ENCODE results near the gene C12orf76. TPM values are rescaled to one million over a fixed set of nuclear protein-coding genes. Genes with fewer than 3 reads are reported as not detected.

Gene C12orf76
- total and polyA plus RNA-seq, 10 of the 15 experiments (the other 5 are each of a cell fraction or from before 2014, with no cell fraction given), result 3.6 to 20.4 (median 10.7) TPM

DNA sequence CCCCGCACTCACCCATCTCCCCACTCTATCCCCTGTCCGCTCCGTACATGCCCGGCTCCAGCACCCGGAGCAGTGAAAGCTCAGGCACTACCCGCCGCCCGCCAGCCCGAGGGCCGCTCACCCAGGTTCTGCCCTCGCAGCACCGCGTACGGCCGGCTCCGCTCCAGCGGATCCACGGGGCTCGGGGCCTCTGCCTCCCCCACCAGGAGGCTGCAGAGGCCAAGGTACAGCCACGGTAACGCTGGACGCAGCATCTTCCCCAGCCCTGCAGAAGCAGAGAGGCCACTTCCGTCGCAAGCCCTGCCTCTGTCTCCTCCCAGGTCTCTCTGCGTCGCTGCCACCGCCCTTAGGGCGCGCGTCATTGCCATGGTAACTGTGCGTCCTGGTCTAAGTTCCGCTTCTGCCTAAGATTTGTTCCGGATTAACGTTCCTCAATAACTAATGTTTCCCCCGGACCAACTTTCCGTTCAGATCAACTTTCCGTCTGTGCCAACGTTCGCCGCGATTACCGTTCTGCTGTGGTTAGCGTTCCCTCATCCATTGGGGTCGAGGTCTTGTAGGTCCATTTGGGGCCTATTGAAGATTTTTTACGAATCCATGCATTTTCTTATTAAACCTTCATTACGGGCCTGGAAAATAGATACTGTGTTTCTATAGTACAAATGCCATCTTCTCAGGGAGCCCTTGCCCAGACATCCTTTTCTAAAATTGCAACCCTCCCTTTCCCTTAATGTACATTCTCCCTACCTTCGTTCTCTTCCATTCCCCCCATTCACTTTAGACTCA lies at the start of gene C12orf76 (continued):
- TF ChIP-seq, protein P1, sequence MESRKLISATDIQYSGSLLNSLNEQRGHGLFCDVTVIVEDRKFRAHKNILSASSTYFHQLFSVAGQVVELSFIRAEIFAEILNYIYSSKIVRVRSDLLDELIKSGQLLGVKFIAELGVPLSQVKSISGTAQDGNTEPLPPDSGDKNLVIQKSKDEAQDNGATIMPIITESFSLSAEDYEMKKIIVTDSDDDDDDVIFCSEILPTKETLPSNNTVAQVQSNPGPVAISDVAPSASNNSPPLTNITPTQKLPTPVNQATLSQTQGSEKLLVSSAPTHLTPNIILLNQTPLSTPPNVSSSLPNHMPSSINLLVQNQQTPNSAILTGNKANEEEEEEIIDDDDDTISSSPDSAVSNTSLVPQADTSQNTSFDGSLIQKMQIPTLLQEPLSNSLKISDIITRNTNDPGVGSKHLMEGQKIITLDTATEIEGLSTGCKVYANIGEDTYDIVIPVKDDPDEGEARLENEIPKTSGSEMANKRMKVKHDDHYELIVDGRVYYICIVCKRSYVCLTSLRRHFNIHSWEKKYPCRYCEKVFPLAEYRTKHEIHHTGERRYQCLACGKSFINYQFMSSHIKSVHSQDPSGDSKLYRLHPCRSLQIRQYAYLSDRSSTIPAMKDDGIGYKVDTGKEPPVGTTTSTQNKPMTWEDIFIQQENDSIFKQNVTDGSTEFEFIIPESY (IDR thresholded peaks at IDR 0.05), result no peak
- TF ChIP-seq, protein P2, sequence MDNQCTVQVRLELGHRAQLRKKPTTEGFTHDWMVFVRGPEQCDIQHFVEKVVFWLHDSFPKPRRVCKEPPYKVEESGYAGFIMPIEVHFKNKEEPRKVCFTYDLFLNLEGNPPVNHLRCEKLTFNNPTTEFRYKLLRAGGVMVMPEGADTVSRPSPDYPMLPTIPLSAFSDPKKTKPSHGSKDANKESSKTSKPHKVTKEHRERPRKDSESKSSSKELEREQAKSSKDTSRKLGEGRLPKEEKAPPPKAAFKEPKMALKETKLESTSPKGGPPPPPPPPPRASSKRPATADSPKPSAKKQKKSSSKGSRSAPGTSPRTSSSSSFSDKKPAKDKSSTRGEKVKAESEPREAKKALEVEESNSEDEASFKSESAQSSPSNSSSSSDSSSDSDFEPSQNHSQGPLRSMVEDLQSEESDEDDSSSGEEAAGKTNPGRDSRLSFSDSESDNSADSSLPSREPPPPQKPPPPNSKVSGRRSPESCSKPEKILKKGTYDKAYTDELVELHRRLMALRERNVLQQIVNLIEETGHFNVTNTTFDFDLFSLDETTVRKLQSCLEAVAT (IDR thresholded peaks at IDR 0.05), result peak; percentile 84
- TF ChIP-seq NRF1 (conservative IDR thresholded peaks at IDR 0.05; ENCODE audit: low read depth, low read length), result no peak
- TF ChIP-seq POLR2AphosphoS5 (IDR thresholded peaks at IDR 0.05; ENCODE audit: low read length), result peak; percentile 70; the same call in 1 of the 2 replicates
- TF ChIP-seq, protein P3, sequence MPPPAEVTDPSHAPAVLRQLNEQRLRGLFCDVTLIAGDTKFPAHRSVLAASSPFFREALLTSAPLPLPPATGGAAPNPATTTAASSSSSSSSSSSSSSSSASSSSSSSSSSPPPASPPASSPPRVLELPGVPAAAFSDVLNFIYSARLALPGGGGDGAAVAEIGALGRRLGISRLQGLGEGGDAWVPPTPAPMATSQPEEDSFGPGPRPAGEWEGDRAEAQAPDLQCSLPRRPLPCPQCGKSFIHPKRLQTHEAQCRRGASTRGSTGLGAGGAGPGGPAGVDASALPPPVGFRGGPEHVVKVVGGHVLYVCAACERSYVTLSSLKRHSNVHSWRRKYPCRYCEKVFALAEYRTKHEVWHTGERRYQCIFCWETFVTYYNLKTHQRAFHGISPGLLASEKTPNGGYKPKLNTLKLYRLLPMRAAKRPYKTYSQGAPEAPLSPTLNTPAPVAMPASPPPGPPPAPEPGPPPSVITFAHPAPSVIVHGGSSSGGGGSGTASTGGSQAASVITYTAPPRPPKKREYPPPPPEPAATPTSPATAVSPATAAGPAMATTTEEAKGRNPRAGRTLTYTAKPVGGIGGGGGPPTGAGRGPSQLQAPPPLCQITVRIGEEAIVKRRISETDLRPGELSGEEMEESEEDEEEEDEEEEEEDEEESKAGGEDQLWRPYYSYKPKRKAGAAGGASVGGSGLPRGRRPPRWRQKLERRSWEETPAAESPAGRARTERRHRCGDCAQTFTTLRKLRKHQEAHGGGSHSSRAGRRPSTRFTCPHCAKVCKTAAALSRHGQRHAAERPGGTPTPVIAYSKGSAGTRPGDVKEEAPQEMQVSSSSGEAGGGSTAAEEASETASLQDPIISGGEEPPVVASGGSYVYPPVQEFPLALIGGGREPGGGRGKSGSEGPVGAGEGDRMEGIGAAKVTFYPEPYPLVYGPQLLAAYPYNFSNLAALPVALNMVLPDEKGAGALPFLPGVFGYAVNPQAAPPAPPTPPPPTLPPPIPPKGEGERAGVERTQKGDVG (CRISPR knock-in tag; IDR thresholded peaks at IDR 0.05), result no peak
- peak; percentile 93 for TF ChIP-seq RUNX3 (IDR thresholded peaks at IDR 0.05; ENCODE audit: low read length)
- no peak for TF ChIP-seq TCF7 (IDR thresholded peaks at IDR 0.05; ENCODE audit: borderline replicate concordance)
- peak; percentile 67 for TF ChIP-seq YY1 (IDR thresholded peaks at IDR 0.05; ENCODE audit: low read depth, low read length)
- 0 out of 2 replicates have a peak, but pooled peaks have one; percentile 13 for TF ChIP-seq TARDBP (IDR thresholded peaks at IDR 0.05; ENCODE audit: borderline replicate concordance)
- TF ChIP-seq SREBF1 (IDR thresholded peaks at IDR 0.05; ENCODE audit: low read length), result no peak
- TF ChIP-seq, protein P4, sequence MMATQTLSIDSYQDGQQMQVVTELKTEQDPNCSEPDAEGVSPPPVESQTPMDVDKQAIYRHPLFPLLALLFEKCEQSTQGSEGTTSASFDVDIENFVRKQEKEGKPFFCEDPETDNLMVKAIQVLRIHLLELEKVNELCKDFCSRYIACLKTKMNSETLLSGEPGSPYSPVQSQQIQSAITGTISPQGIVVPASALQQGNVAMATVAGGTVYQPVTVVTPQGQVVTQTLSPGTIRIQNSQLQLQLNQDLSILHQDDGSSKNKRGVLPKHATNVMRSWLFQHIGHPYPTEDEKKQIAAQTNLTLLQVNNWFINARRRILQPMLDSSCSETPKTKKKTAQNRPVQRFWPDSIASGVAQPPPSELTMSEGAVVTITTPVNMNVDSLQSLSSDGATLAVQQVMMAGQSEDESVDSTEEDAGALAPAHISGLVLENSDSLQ (IDR thresholded peaks at IDR 0.05), result peak; percentile 48; the same call in 1 of the 2 replicates
- TF ChIP-seq CBFB (IDR thresholded peaks at IDR 0.05; ENCODE audit: low read depth), result peak; percentile 66
- TF ChIP-seq ZNF622 (IDR thresholded peaks at IDR 0.05), result no peak
- TF ChIP-seq, protein P5, sequence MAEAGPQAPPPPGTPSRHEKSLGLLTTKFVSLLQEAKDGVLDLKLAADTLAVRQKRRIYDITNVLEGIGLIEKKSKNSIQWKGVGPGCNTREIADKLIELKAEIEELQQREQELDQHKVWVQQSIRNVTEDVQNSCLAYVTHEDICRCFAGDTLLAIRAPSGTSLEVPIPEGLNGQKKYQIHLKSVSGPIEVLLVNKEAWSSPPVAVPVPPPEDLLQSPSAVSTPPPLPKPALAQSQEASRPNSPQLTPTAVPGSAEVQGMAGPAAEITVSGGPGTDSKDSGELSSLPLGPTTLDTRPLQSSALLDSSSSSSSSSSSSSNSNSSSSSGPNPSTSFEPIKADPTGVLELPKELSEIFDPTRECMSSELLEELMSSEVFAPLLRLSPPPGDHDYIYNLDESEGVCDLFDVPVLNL (IDR thresholded peaks at IDR 0.05; ENCODE audit: low read depth, low read length), result no peak
- TF ChIP-seq RB1 (IDR thresholded peaks at IDR 0.05; ENCODE audit: borderline replicate concordance), result peak; percentile 38; the same call in 1 of the 2 replicates
- TF ChIP-seq RELA (IDR thresholded peaks at IDR 0.05; ENCODE audit: borderline replicate concordance, partially characterized antibody), result peak; percentile 62
- peak; percentile 68; the same call in 1 of the 2 replicates for TF ChIP-seq ZSCAN29 (IDR thresholded peaks at IDR 0.05)
- peak; percentile 85; the same call in 1 of the 2 replicates for TF ChIP-seq CREB1 (IDR thresholded peaks at IDR 0.05; ENCODE audit: low read depth)
- TF ChIP-seq, protein P6, sequence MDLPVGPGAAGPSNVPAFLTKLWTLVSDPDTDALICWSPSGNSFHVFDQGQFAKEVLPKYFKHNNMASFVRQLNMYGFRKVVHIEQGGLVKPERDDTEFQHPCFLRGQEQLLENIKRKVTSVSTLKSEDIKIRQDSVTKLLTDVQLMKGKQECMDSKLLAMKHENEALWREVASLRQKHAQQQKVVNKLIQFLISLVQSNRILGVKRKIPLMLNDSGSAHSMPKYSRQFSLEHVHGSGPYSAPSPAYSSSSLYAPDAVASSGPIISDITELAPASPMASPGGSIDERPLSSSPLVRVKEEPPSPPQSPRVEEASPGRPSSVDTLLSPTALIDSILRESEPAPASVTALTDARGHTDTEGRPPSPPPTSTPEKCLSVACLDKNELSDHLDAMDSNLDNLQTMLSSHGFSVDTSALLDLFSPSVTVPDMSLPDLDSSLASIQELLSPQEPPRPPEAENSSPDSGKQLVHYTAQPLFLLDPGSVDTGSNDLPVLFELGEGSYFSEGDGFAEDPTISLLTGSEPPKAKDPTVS (IDR thresholded peaks at IDR 0.05; ENCODE audit: low read depth, low read length), result no peak
- no peak; the same call in 1 of the 2 replicates for TF ChIP-seq TCF12 (IDR thresholded peaks at IDR 0.05; ENCODE audit: low read depth, low read length)

Measured in GM12878 (cell line).